Lower lobe of right lung (tissue), 2 donors: ENCODE measurements around the gene BTRC. TPM values are rescaled to one million over a fixed set of nuclear protein-coding genes. Genes with fewer than 3 reads are reported as not detected.

Experiments used
- ATAC-seq, 2 donors: fragments of 200-7000 bp; cut with Tn5 transposase; one replicate each; pipeline ENCODE4 v1.9.1; 2020 to 2022; ENCODE audit warnings: mild to moderate bottlenecking in 2 of 2, moderate library complexity in 2 of 2
- DNase-seq: peaks from one replicate; pipeline ENCODE4 v3.0.0-alpha.2; 2020
- H3K27ac ChIP-seq: fragments of 200-600 bp; one replicate; pipeline ENCODE4 v1.8.0; 2022
- H3K27me3 ChIP-seq: fragments of 200-600 bp; one replicate; pipeline ENCODE4 v1.8.0; 2022; ENCODE audit warnings: low read depth
- H3K36me3 ChIP-seq: fragments of 200-600 bp; one replicate; pipeline ENCODE4 v1.8.0; 2022; ENCODE audit warnings: mild to moderate bottlenecking
- H3K4me1 ChIP-seq: fragments of 200-600 bp; one replicate; pipeline ENCODE4 v1.8.0; 2022
- H3K4me3 ChIP-seq: fragments of 200-600 bp; one replicate; pipeline ENCODE4 v1.8.0; 2022; ENCODE audit warnings: mild to moderate bottlenecking
- H3K9me3 ChIP-seq: fragments of 200-600 bp; one replicate; pipeline ENCODE4 v1.8.0; 2022
- CTCF ChIP-seq: fragments of 200-600 bp; IDR thresholded peaks from one replicate; pipeline ENCODE4 v1.8.0; 2022; ENCODE audit warnings: antibody characterized with exemption, mild to moderate bottlenecking
- intact Hi-C: fragments of 100-400 bp; cut with DNase I; formaldehyde crosslinking; loops from one replicate; pipeline ENCODE4 v1.11.0; 2022
- total RNA-seq: library from RNA; stranded (reverse); fragmentation: NEBNext Ultra II Directional; extraction: Animal tissue kit (Norgen Biotek cat#: 25700); gene quantifications from one replicate; pipeline ENCODE4 v1.2.1, GENCODE V29; 2021
- donor health status: DM: no; HTN: yes; CAD: no; lungs with severe emphysema.

Gene BTRC
- total RNA-seq, 1 donor from 2014 or later: 17.3 TPM

GRCh38 chr10:101536800-101537199 lies 182.8 kb downstream of the BTRC start:
- H3K36me3 ChIP-seq: peaks cover 55% of the 10 kb centered on the region
- ATAC-seq (no peak), DNase-seq (no peak)
- no peaks in the 10 kb centered on the region for H3K9me3 ChIP-seq
- TF ChIP-seq CTCF: peak; percentile 37
- intact Hi-C loops: no loop called here
- H3K4me1 ChIP-seq: peaks cover 4% of the 10 kb centered on the region
- no peak overlapping the region for H3K27ac ChIP-seq
- H3K27me3 ChIP-seq: no peaks in the 10 kb centered on the region
- H3K4me3 ChIP-seq: no peak overlapping the region

GRCh38 chr10:101538446-101538845 lies 184.5 kb downstream of the BTRC start:
- no peaks in the 10 kb centered on the region for H3K9me3 ChIP-seq
- peaks cover 41% of the 10 kb centered on the region for H3K36me3 ChIP-seq
- peaks cover 4% of the 10 kb centered on the region for H3K4me1 ChIP-seq
- ATAC-seq (no peak), DNase-seq (no peak)
- intact Hi-C loops: no loop called here
- no peak for TF ChIP-seq CTCF
- H3K27ac ChIP-seq: no peak overlapping the region
- no peaks in the 10 kb centered on the region for H3K27me3 ChIP-seq
- H3K4me3 ChIP-seq: no peak overlapping the region

- ATAC-seq (no peak), DNase-seq (no peak)
- no peaks in the 10 kb centered on the region for H3K9me3 ChIP-seq
- no peak for TF ChIP-seq CTCF
- peaks cover 7% of the 10 kb centered on the region for H3K36me3 ChIP-seq
- H3K4me1 ChIP-seq: no peaks in the 10 kb centered on the region
- intact Hi-C loops: no loop called here
- no peak overlapping the region for H3K4me3 ChIP-seq
- H3K27ac ChIP-seq: no peak overlapping the region
- no peaks in the 10 kb centered on the region for H3K27me3 ChIP-seq
These were observed 191.9 kb downstream of the BTRC start for GRCh38 chr10:101545898-101546297.

- Histone ChIP-seq H3K27me3 (no peaks in the 10 kb centered on the region), H3K4me1 (no peaks in the 10 kb centered on the region), H3K27ac (no peak overlapping the region), H3K9me3 (no peaks in the 10 kb centered on the region), H3K36me3 (peaks cover 39% of the 10 kb centered on the region), H3K4me3 (no peak overlapping the region)
- ATAC-seq: no peak
- DNase-seq: no peak
- intact Hi-C loops: no loop called here
- no peak for TF ChIP-seq CTCF
These were observed 197.0 kb downstream of the BTRC start for GRCh38 chr10:101550965-101551364.

GRCh38 chr10:101552442-101552841 lies 198.5 kb downstream of the BTRC start:
- no peak for ATAC-seq
- Histone ChIP-seq H3K4me3 (no peak overlapping the region), H3K36me3 (peaks cover 39% of the 10 kb centered on the region), H3K27ac (no peak overlapping the region), H3K27me3 (no peaks in the 10 kb centered on the region), H3K4me1 (no peaks in the 10 kb centered on the region), H3K9me3 (no peaks in the 10 kb centered on the region)
- intact Hi-C loops: no loop called here
- DNase-seq: no peak
- no peak for TF ChIP-seq CTCF

- intact Hi-C loops: no loop called here
These were observed 203.6 kb downstream of the BTRC start for GRCh38 chr10:101557541-101557940.

More at GRCh38 chr10:101557541-101557940, 203.6 kb downstream of the BTRC start:
- no peak overlapping the region for H3K27ac ChIP-seq
- no peak for TF ChIP-seq CTCF
- no peaks in the 10 kb centered on the region for H3K9me3 ChIP-seq
- ATAC-seq (no peak), DNase-seq (no peak)
- H3K4me3 ChIP-seq: no peak overlapping the region
- H3K4me1 ChIP-seq: no peaks in the 10 kb centered on the region
- H3K36me3 ChIP-seq: peaks cover 25% of the 10 kb centered on the region
- no peaks in the 10 kb centered on the region for H3K27me3 ChIP-seq
